ENCODE measurements around the gene ARPC2. TPM values are rescaled to one million over a fixed set of nuclear protein-coding genes. Genes with fewer than 3 reads are reported as not detected.

The ARPC2 gene
- total and polyA plus RNA-seq, 5 donors from 2014 or later: 540 to 1,050 (median 811) TPM

DNA sequence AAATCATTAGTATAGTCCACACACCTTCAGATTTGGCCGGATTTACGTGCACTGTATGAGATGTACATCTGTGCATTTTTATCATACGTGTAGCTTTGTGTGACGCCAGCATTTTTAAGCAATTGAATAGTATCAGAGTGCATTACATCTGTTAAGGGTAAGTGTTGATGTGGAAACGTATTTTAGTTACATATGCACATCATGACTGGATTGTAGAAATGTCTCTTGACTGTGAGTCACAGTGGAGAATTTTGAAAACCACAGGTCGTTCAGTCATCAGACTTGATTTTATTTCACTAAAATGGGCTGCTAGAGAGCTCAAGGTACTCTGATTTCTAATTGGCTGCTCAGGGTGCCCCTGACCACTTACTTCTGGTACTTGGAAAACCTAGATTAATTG, 38.5 kb downstream of the ARPC2 start:
- Mint-ChIP-seq H3K4me1 (peaks cover 5 to 30% (median 15%) of the 10 kb centered on the region in 4 donors), H3K27me3 (no peaks in the 10 kb centered on the region), H3K36me3 (peaks cover 33% of the 10 kb centered on the region), H3K4me3 (peak overlapping the region in 1 of 4 donors; percentile 6), H3K27ac (peak overlapping the region; percentile 16 to 35 (median 17)), H3K9me3 (no peaks in the 10 kb centered on the region)
- no peak overlapping the region for H3K27ac ChIP-seq (ENCODE audit: insufficient read depth, low read length, poor library complexity, severe bottlenecking)
- H3K4me3 ChIP-seq (ENCODE audit: low read depth, low read length): no peak overlapping the region
- ATAC-seq (ENCODE audit: low read depth in 2 of 2): no peak
- H3K9me3 ChIP-seq (ENCODE audit: control insufficient read depth in 2 of 2, low read length in 2 of 2): no peaks in the 10 kb centered on the region
- peaks cover 57% of the 10 kb centered on the region for H3K36me3 ChIP-seq (ENCODE audit: control insufficient read depth, insufficient read depth, low read length)
- H3K4me1 ChIP-seq (ENCODE audit: control insufficient read depth, insufficient read depth, low read length, poor library complexity, severe bottlenecking): peaks cover 6% of the 10 kb centered on the region
- H3K27me3 ChIP-seq (ENCODE audit: control insufficient read depth, insufficient read depth, low read length): no peaks in the 10 kb centered on the region
- DNase-seq: no peak

DNA sequence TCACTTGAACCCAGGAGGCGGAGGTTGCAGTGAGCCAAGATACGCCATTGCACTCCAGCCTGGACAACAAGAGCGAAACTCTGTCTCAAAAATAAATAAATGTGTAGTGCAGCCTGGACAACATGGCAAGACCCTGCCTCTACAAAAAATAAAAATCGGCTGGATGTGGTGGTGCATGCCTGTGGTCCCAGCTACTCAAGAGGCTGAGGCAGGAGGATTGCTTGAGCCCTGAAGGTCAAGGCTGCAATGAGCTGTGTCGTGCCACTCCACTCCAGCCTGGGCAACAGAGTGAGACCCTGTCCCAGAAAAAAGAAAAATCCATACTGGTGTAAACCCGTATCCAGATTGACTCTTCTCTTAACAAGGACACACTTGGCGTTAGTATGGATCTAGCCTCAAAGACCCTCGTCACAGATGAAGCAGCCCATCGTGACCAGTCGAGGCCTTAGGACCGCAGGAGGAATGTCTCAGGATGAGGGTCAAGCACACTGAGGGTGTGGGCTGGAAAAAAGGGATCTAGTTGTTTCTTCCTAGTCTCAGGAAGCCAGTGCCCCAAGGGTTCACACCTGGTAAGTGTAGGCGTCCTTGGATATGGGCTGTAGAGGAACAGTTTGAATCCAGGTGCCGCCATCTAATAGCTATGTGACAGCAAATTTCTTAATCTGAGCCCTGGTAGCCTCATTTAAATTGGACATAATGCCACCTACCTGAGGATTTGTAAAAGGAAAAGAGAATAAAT, 39.8 kb downstream of the ARPC2 start:
- no peaks in the 10 kb centered on the region for H3K9me3 ChIP-seq (ENCODE audit: control insufficient read depth in 2 of 2, low read length in 2 of 2)
- no peaks in the 10 kb centered on the region for H3K27me3 ChIP-seq (ENCODE audit: control insufficient read depth, insufficient read depth, low read length)
- ATAC-seq (ENCODE audit: low read depth in 2 of 2) (no peak), DNase-seq (peak in 1 of 3 donors; percentile 18)
- Mint-ChIP-seq H3K4me3 (peak overlapping the region in 1 of 4 donors; percentile 47), H3K36me3 (peaks cover 26% of the 10 kb centered on the region), H3K4me1 (peaks cover 5 to 30% (median 15%) of the 10 kb centered on the region in 4 donors), H3K27me3 (no peaks in the 10 kb centered on the region), H3K27ac (peak overlapping the region; percentile 82 to 95 (median 92)), H3K9me3 (no peaks in the 10 kb centered on the region)
- no peak overlapping the region for H3K4me3 ChIP-seq (ENCODE audit: low read depth, low read length)
- peak overlapping the region; percentile 73 for H3K27ac ChIP-seq (ENCODE audit: insufficient read depth, low read length, poor library complexity, severe bottlenecking)
- peaks cover 44% of the 10 kb centered on the region for H3K36me3 ChIP-seq (ENCODE audit: control insufficient read depth, insufficient read depth, low read length)
- H3K4me1 ChIP-seq (ENCODE audit: control insufficient read depth, insufficient read depth, low read length, poor library complexity, severe bottlenecking): peaks cover 6% of the 10 kb centered on the region

GRCh38 chr2:218257390-218257981, 40.5 kb downstream of the ARPC2 start:
- ATAC-seq (ENCODE audit: low read depth in 2 of 2): peak; percentile 64 to 68

DNA sequence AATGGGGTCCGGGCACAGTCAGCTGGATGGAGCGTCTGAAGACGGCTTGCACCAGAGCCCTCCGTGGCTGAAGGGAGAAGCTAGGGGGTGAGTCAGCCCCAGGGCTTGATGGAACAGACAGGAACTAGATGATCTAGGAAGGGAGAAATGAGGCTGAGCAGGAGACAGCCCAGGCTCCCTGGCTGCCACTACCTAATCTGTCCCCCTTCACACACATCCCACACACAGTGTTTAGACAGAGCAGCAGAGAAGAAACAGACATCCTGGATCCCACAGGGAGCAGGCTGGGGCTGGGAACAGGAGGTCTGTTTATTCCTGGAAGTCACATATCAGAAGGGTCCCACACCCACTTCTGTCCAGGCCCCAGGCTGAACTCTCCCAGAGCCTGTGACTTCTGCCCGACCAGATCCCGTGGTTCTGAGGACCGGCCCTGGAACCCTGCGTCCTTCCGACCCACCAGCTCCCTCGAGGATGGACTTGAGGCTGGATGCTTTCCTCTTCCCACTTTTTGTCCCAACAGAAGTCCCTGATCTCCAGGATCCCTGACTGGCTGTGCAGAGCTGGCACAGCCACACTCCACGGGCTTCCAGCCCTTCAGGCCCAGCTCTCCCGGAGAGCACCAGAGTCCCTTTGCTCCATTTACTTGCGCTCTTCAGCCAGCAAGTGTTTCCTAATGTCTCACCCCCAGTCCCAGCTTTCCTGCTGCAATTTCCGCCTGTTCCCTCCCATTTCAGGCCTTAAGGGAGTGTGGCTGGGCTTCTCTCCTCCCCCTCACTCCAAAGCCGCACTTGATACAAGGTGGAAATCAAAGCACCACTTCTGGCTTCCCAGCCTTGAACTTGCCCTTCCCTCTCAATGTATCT, 42.3 kb downstream of the ARPC2 start:
- H3K36me3 Mint-ChIP-seq: peaks cover 18% of the 10 kb centered on the region

More at GRCh38 chr2:218257390-218257981, 40.5 kb downstream of the ARPC2 start:
- Mint-ChIP-seq H3K4me1 (peaks cover 5 to 30% (median 15%) of the 10 kb centered on the region in 4 donors), H3K4me3 (peak overlapping the region; percentile 39 to 50 (median 44)), H3K36me3 (peaks cover 23% of the 10 kb centered on the region), H3K27me3 (no peaks in the 10 kb centered on the region), H3K27ac (peak overlapping the region; percentile 82 to 95 (median 92)), H3K9me3 (no peaks in the 10 kb centered on the region)
- H3K36me3 ChIP-seq (ENCODE audit: control insufficient read depth, insufficient read depth, low read length): peaks cover 36% of the 10 kb centered on the region
- no peaks in the 10 kb centered on the region for H3K9me3 ChIP-seq (ENCODE audit: control insufficient read depth in 2 of 2, low read length in 2 of 2)
- peak; percentile 40 to 78 (median 64) for DNase-seq
- peak overlapping the region; percentile 73 for H3K27ac ChIP-seq (ENCODE audit: insufficient read depth, low read length, poor library complexity, severe bottlenecking)
- no peaks in the 10 kb centered on the region for H3K27me3 ChIP-seq (ENCODE audit: control insufficient read depth, insufficient read depth, low read length)
- peak overlapping the region; percentile 49 for H3K4me3 ChIP-seq (ENCODE audit: low read depth, low read length)
- peaks cover 6% of the 10 kb centered on the region for H3K4me1 ChIP-seq (ENCODE audit: control insufficient read depth, insufficient read depth, low read length, poor library complexity, severe bottlenecking)

DNA sequence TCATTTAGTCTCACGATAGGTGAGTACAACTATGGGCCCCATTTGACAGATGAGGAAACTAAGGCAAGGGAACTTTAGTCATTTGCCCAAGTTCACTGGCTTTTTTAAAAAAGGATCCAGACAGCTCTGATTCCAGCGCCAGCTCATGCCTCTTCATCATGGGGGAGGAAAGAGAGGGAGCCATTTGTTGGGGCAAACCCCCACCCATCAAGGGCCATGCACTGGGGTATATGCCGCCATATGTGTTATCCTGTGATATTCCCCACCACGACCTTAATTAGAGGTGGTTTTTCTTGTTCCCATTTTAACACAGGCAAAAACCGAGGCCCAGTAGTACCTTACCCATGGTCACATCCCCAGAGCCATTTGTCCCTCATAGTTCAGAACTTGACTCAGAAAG, 43.2 kb downstream of the ARPC2 start:
- Histone ChIP-seq H3K27ac (ENCODE audit: insufficient read depth, low read length, poor library complexity, severe bottlenecking) (no peak overlapping the region), H3K4me1 (ENCODE audit: control insufficient read depth, insufficient read depth, low read length, poor library complexity, severe bottlenecking) (peaks cover 6% of the 10 kb centered on the region), H3K36me3 (ENCODE audit: control insufficient read depth, insufficient read depth, low read length) (peaks cover 26% of the 10 kb centered on the region), H3K9me3 (ENCODE audit: control insufficient read depth in 2 of 2, low read length in 2 of 2) (no peaks in the 10 kb centered on the region), H3K4me3 (ENCODE audit: low read depth, low read length) (no peak overlapping the region), H3K27me3 (ENCODE audit: control insufficient read depth, insufficient read depth, low read length) (no peaks in the 10 kb centered on the region)
- Mint-ChIP-seq H3K36me3 (peaks cover 12% of the 10 kb centered on the region), H3K27me3 (no peaks in the 10 kb centered on the region), H3K9me3 (peaks cover 0 to 1% (median 0%) of the 10 kb centered on the region in 7 donors), H3K27ac (peak overlapping the region in 2 of 3 donors; percentile 80 to 83), H3K4me1 (peaks cover 5 to 27% (median 14%) of the 10 kb centered on the region in 4 donors), H3K4me3 (no peak overlapping the region)
- ATAC-seq (ENCODE audit: low read depth in 2 of 2) (no peak), DNase-seq (no peak)

More for the DNA sequence above, 42.3 kb downstream of the ARPC2 start:
- peak overlapping the region; percentile 80 to 92 (median 83) for H3K27ac Mint-ChIP-seq
- peak overlapping the region in 1 of 4 donors; percentile 61 for H3K4me3 Mint-ChIP-seq
- Histone ChIP-seq H3K36me3 (ENCODE audit: control insufficient read depth, insufficient read depth, low read length) (peaks cover 27% of the 10 kb centered on the region), H3K27me3 (ENCODE audit: control insufficient read depth, insufficient read depth, low read length) (no peaks in the 10 kb centered on the region), H3K9me3 (ENCODE audit: control insufficient read depth in 2 of 2, low read length in 2 of 2) (no peaks in the 10 kb centered on the region), H3K4me1 (ENCODE audit: control insufficient read depth, insufficient read depth, low read length, poor library complexity, severe bottlenecking) (peaks cover 6% of the 10 kb centered on the region), H3K4me3 (ENCODE audit: low read depth, low read length) (no peak overlapping the region), H3K27ac (ENCODE audit: insufficient read depth, low read length, poor library complexity, severe bottlenecking) (no peak overlapping the region)
- no peaks in the 10 kb centered on the region for H3K27me3 Mint-ChIP-seq
- H3K9me3 Mint-ChIP-seq: no peaks in the 10 kb centered on the region
- DNase-seq (no peak), ATAC-seq (ENCODE audit: low read depth in 2 of 2) (no peak)
- H3K4me1 Mint-ChIP-seq: peaks cover 5 to 27% (median 16%) of the 10 kb centered on the region in 4 donors

DNA sequence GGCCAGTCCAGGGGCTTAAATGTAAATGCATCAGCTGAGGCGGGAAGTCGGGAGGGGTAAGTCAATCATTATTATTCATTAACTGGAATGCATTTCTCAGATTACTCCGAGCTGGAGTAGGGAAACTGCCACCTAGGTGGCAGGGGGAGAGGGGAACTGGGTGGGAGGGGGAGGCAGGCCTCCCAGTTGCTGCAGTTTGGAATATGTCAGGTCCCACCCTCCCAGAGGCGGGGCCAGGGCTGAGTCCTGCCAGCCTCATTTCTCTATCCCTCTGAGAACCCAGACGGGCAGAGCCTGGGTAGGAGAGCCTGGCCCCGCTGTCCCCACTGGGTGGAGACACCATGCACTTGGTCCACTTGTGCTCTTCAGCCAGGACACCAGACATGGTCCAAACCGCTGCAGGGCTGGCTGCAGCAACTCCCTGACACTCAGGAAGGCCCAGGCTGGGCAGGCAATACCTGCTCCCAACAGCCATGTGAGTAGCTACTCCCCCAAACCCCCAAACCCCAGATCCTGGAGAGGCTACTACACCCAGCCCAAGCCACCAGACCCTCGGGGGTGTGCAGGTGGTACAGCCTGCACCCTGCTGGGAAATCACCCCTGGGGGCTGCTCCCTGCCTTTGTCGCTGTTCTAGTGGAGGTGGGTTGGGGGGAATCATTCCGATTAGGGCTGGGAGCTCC, 43.9 kb downstream of the ARPC2 start, which contains the start of gene GPBAR1:
GPBAR1 (plus strand) TSS at position 274 of the 681 bp plus-strand sequence. CDS start 1,710 bp downstream, outside the sequence.
- no peaks in the 10 kb centered on the region for H3K27me3 Mint-ChIP-seq
- peaks cover 5 to 29% (median 12%) of the 10 kb centered on the region in 4 donors for H3K4me1 Mint-ChIP-seq
- peaks cover 12% of the 10 kb centered on the region for H3K36me3 Mint-ChIP-seq
- peak within 1 kb of the TSS; percentile 80 to 85 (median 83) for H3K27ac Mint-ChIP-seq
- Histone ChIP-seq H3K9me3 (ENCODE audit: control insufficient read depth in 2 of 2, low read length in 2 of 2) (no peaks in the 10 kb centered on the region), H3K27me3 (ENCODE audit: control insufficient read depth, insufficient read depth, low read length) (no peaks in the 10 kb centered on the region), H3K27ac (ENCODE audit: insufficient read depth, low read length, poor library complexity, severe bottlenecking) (no peak within 1 kb of the TSS), H3K4me3 (ENCODE audit: low read depth, low read length) (no peak within 1 kb of the TSS), H3K4me1 (ENCODE audit: control insufficient read depth, insufficient read depth, low read length, poor library complexity, severe bottlenecking) (peaks cover 6% of the 10 kb centered on the region), H3K36me3 (ENCODE audit: control insufficient read depth, insufficient read depth, low read length) (peaks cover 22% of the 10 kb centered on the region)
- peak within 1 kb of the TSS in 1 of 4 donors; percentile 61 for H3K4me3 Mint-ChIP-seq
- ATAC-seq (ENCODE audit: low read depth in 2 of 2): no peak
- peaks cover 0 to 1% (median 0%) of the 10 kb centered on the region in 7 donors for H3K9me3 Mint-ChIP-seq
- no peak for DNase-seq

Measured in CD4-positive, CD25-positive, alpha-beta regulatory T cell (primary cell).